Effector memory CD4-positive, alpha-beta T cell (primary cell): ENCODE measurements around the gene PGGHG.
"Not testable (repeated sequence)": the region's sequence is repeated elsewhere in the genome, so short reads cannot be mapped to it uniquely, and the experiment has no call there.

Experiments used
- DNase-seq, 3 donors: peaks; one replicate each; pipeline ENCODE4 v3.0.0-alpha.2; 2020
- H3K27ac ChIP-seq: 2 replicates; pipeline ENCODE4 v1.7.0; 2013; ENCODE audit warnings: mild to moderate bottlenecking, low read length, moderate library complexity; ENCODE audit not compliant: insufficient read depth, poor library complexity, severe bottlenecking
- H3K27me3 ChIP-seq: replicated peaks from 2 replicates; pipeline ENCODE4 v1.7.0; 2013; ENCODE audit warnings: mild to moderate bottlenecking, low read length; ENCODE audit not compliant: insufficient read depth, control insufficient read depth, poor library complexity, severe bottlenecking
- H3K36me3 ChIP-seq: 2 replicates; pipeline ENCODE4 v1.7.0; 2013; ENCODE audit warnings: mild to moderate bottlenecking, low read length, moderate library complexity; ENCODE audit not compliant: control insufficient read depth, insufficient read depth
- H3K4me1 ChIP-seq: 2 replicates; pipeline ENCODE4 v1.7.0; 2013; ENCODE audit warnings: low read length, mild to moderate bottlenecking; ENCODE audit not compliant: control insufficient read depth, insufficient read depth, poor library complexity, severe bottlenecking
- H3K4me3 ChIP-seq: 2 replicates; pipeline ENCODE4 v1.7.0; 2013; ENCODE audit warnings: low read length, low read depth, mild to moderate bottlenecking; ENCODE audit not compliant: insufficient read depth, poor library complexity, severe bottlenecking
- H3K9me3 ChIP-seq: 2 replicates; pipeline ENCODE4 v1.7.0; 2013; ENCODE audit warnings: mild to moderate bottlenecking, low read length, moderate library complexity; ENCODE audit not compliant: control insufficient read depth

Gene PGGHG

DNA sequence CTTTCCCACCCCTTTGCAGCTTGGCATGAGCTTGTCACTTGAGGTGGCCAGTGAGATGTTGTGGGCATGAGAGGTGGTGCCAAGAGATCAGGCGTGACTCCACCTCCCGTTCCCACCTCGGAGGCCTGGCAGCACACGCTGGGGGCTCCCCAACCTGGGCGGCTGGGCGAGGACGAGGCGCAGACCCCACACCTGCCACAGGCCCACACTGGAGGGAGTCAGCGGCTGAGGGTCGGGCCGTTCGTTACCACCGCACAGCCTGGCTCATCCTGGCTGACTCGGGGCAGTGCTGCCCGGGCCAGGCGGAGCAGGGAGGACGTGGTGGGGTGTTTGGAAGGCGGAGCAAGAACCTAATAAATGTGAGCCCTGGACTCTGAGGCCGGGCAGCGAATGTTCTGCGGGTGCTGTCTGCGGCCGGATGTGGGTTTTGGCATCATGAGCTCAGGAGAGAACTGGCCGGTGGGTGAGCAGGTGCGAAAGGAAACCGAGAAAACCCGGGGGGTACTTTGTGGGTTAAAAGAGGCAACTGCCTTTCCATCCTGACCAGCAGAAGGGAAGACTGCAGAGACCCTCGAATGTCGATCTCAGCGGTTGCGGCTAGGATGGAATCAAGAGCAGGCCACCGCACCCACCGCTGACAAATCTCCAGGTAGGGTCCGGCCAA is 41.9 kb downstream of the PGGHG start:
- H3K9me3 ChIP-seq = no peaks in the 10 kb centered on the region
- no peaks in the 10 kb centered on the region for H3K36me3 ChIP-seq
- H3K27me3 ChIP-seq = no peaks in the 10 kb centered on the region
- peaks cover 30% of the 10 kb centered on the region for H3K4me1 ChIP-seq
- H3K4me3 ChIP-seq = no peak overlapping the region
- no peak overlapping the region for H3K27ac ChIP-seq
- no peak for DNase-seq

- H3K4me1 ChIP-seq = peaks cover 23% of the 10 kb centered on the region
- no peaks in the 10 kb centered on the region for H3K27me3 ChIP-seq
- DNase-seq = no peak
- H3K4me3 ChIP-seq = no peak overlapping the region
- no peak overlapping the region for H3K27ac ChIP-seq
- H3K9me3 ChIP-seq = no peaks in the 10 kb centered on the region
- H3K36me3 ChIP-seq = no peaks in the 10 kb centered on the region
These were observed 42.6 kb downstream of the PGGHG start for GRCh38 chr11:331358-332060.

GRCh38 chr11:332651-333480 is 43.9 kb downstream of the PGGHG start:
- no peaks in the 10 kb centered on the region for H3K36me3 ChIP-seq
- H3K4me1 ChIP-seq = peaks cover 12% of the 10 kb centered on the region
- H3K27ac ChIP-seq = no peak overlapping the region
- DNase-seq = no peak
- H3K9me3 ChIP-seq = no peaks in the 10 kb centered on the region
- no peak overlapping the region for H3K4me3 ChIP-seq
- H3K27me3 ChIP-seq = no peaks in the 10 kb centered on the region

DNA sequence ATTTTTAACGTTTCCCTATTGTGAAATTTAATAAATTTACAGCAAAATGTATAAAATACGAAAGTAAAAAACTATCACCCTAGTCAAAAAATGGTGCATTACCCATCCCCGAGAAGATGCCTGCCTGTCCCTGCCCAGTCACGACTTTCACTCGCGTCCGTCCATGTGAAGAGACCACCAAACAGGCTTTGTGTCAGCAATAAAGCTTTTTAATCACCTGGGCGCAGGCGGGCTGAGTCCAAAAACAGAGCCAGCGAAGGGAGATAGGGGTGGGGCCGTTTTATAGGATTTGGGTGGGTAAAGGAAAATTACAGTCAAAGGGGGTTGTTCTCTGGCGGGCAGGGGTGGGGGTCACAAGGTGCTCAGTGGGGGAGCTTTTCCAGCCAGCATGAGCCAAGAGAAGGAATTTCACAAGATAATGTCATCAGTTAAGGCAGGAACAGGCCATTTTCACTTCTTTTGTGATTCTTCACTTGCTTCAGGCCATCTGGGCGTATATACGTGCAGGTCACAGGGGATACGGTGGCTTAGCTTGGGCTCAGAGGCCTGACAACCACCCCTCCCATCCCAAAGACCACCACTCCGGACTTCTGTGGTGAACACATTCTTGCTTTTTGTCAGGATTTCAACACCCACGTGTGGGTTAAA is 44.8 kb downstream of the PGGHG start:
- not testable (repeated sequence) for H3K27me3 ChIP-seq, H3K4me3 ChIP-seq, H3K9me3 ChIP-seq, DNase-seq, H3K27ac ChIP-seq, H3K36me3 ChIP-seq
- H3K4me1 ChIP-seq = peaks cover 12% of the 10 kb centered on the region

DNA sequence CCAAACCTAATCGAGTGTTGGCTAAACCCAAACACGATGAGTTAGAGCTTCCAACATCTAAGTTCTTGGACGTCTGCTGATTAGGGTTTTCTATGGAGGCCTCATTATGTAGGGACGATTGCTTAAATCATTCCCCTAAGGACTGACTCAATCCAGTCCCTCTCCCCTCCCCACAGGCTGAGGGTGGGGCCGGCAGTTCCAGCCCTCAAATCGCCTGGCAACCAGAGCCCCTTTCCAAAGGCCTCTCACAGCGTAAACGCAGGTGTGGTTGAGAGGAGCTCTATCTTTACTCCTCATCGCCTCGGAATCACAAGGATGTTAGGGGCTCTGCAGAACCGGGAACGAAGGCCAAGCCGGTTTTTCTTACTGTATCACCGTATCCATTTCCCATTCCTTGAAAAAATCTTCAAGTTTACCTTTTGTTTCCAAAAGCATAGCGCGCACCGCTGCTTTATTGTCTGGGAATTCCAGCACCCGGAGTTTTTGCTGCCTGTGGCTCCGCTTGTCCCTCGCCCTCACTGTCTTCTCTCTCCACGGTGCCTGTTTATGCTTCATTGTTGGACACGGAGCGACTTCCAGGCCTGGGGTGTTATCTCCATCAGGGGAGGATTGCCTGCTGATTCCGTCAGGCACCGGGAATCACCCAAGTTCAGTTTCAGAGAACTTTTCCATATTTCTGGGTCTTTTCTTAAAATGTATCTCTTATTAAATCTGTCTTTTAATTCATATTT is 45.5 kb downstream of the PGGHG start:
- peaks cover 12% of the 10 kb centered on the region for H3K4me1 ChIP-seq
- no peak for DNase-seq
- H3K36me3 ChIP-seq = no peaks in the 10 kb centered on the region
- H3K27ac ChIP-seq = no peak overlapping the region
- no peaks in the 10 kb centered on the region for H3K27me3 ChIP-seq
- no peaks in the 10 kb centered on the region for H3K9me3 ChIP-seq
- H3K4me3 ChIP-seq = no peak overlapping the region

GRCh38 chr11:335779-336658 is 47.1 kb downstream of the PGGHG start:
- peaks cover 4% of the 10 kb centered on the region for H3K4me1 ChIP-seq
- H3K36me3 ChIP-seq = no peaks in the 10 kb centered on the region
- H3K27me3 ChIP-seq = no peaks in the 10 kb centered on the region
- no peak overlapping the region for H3K27ac ChIP-seq
- no peak for DNase-seq
- H3K4me3 ChIP-seq = no peak overlapping the region
- H3K9me3 ChIP-seq = no peaks in the 10 kb centered on the region

DNA sequence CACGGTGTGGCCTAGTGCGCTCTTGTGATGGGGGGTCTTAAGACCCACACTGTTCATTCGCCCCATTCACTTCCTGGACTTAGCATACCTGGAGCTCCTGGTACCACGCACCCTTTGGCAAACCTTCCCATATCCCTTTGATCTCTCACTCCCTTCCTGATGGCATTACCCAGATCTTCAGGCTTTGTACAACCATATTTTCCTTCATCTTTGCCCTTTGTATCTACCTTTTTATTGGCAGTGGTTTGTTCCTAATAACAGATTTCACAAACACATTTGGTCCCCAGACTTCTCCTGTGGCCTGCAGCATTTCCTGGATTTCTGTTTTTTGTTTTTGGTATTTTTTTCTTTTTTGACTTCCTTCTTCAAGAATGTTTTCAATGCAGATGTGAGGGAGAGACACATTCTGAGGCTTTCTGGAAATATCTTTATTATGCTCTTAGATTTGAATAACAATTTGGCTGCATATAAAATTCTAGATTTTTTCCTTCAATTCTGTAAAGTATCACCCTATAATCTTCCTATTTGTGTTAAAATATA is 47.8 kb downstream of the PGGHG start:
- Histone ChIP-seq H3K4me3 (no peak overlapping the region), H3K27me3 (no peaks in the 10 kb centered on the region), H3K36me3 (no peaks in the 10 kb centered on the region), H3K4me1 (no peaks in the 10 kb centered on the region), H3K27ac (no peak overlapping the region), H3K9me3 (no peaks in the 10 kb centered on the region)
- no peak for DNase-seq

- H3K36me3 ChIP-seq = no peaks in the 10 kb centered on the region
- H3K4me3 ChIP-seq = no peak overlapping the region
These were observed 48.8 kb downstream of the PGGHG start for GRCh38 chr11:337711-338110.

More at GRCh38 chr11:337711-338110, 48.8 kb downstream of the PGGHG start:
- Histone ChIP-seq H3K27me3 (no peaks in the 10 kb centered on the region), H3K4me1 (no peaks in the 10 kb centered on the region), H3K27ac (no peak overlapping the region), H3K9me3 (no peaks in the 10 kb centered on the region)
- DNase-seq = no peak
